OCI-LY7 (cell line): ENCODE data around the gene SPEM2. TPM values are rescaled to one million over a fixed set of nuclear protein-coding genes. Genes with fewer than 3 reads are reported as not detected.

Experiments
- BruUV-seq: library from RNA; stranded (reverse); fragments of 400-500 nt; replicated peaks from 2 replicates; lab custom pipeline; 2021; lab: Mats Ljungman, UMichigan
- CTCF ChIA-PET: fragments of 300-600 bp; sonication (Branson Sonifier 250); formaldehyde crosslinking; loops from one replicate; lab custom pipeline; 2022; ENCODE audit warnings: antibody characterized with exemption; ENCODE audit not compliant: unreplicated experiment; lab: Charles Lee
- POLR2A ChIA-PET: fragments of 300-600 bp; sonication (Branson Sonifier 250); formaldehyde crosslinking; loops from one replicate; lab custom pipeline; 2022; ENCODE audit warnings: antibody characterized with exemption; lab: Charles Lee
- DNase-seq: peaks from one replicate; pipeline ENCODE4 v3.0.0-alpha.2; 2015; ENCODE audit warnings: low spot score
- H2AFZ ChIP-seq: fragments of 200-600 bp; sonication (generic), shearing (Covaris generic); 2 replicates; pipeline ENCODE4 v1.6.1; 2014; ENCODE audit warnings: mild to moderate bottlenecking, antibody characterized with exemption, low read length, moderate library complexity
- H3K27ac ChIP-seq: fragments of 200-600 bp; sonication (generic); 2 replicates; pipeline ENCODE4 v1.5.1; 2014; ENCODE audit warnings: mixed run types, low read depth, mild to moderate bottlenecking, moderate library complexity, low read length, inconsistent platforms; ENCODE audit not compliant: poor library complexity, severe bottlenecking
- H3K36me3 ChIP-seq: fragments of 200-600 bp; sonication (generic); 2 replicates; pipeline ENCODE4 v1.6.1; 2014; ENCODE audit warnings: mild to moderate bottlenecking, antibody characterized with exemption, low read length, moderate library complexity, mixed read lengths; ENCODE audit not compliant: insufficient read depth
- H3K4me1 ChIP-seq: fragments of 200-600 bp; sonication (generic); 2 replicates; pipeline ENCODE4 v1.5.1; 2014; ENCODE audit warnings: mild to moderate bottlenecking, low read length; ENCODE audit not compliant: insufficient read depth, poor library complexity, severe bottlenecking
- H3K4me2 ChIP-seq: fragments of 200-600 bp; sonication (generic); 2 replicates; pipeline ENCODE4 v1.6.1; 2014; ENCODE audit warnings: mild to moderate bottlenecking, low read length
- H3K4me3 ChIP-seq: fragments of 200-600 bp; sonication (generic); 2 replicates; pipeline ENCODE4 v1.5.1; 2014; ENCODE audit warnings: mild to moderate bottlenecking, low read depth, low read length; ENCODE audit not compliant: poor library complexity, severe bottlenecking
- H3K79me2 ChIP-seq: fragments of 200-600 bp; sonication (generic); 2 replicates; pipeline ENCODE4 v1.6.1; 2016; ENCODE audit warnings: low read depth, mild to moderate bottlenecking, low read length, moderate library complexity, mixed read lengths; ENCODE audit not compliant: insufficient read depth
- H3K9me2 ChIP-seq: fragments of 200-600 bp; sonication (generic); 2 replicates; pipeline ENCODE4 v1.6.1; 2016; ENCODE audit warnings: mild to moderate bottlenecking, low read length, mixed read lengths; ENCODE audit not compliant: insufficient read depth
- H3K9me3 ChIP-seq: fragments of 200-600 bp; sonication (generic); 2 replicates; pipeline ENCODE4 v1.6.1; 2014; ENCODE audit warnings: mild to moderate bottlenecking, mixed run types, low read length, mixed read lengths
- H4K20me1 ChIP-seq: fragments of 200-600 bp; sonication (generic); 2 replicates; pipeline ENCODE4 v1.6.1; 2014; ENCODE audit warnings: mild to moderate bottlenecking, antibody characterized with exemption, low read length, moderate library complexity, mixed read lengths; ENCODE audit not compliant: insufficient read depth
- CTCF ChIP-seq: fragments of 200-600 bp; sonication (generic); conservative IDR thresholded peaks from 2 replicates; pipeline ENCODE4 v1.5.1; 2014; ENCODE audit warnings: mild to moderate bottlenecking, antibody characterized with exemption, low read length, moderate library complexity, mixed read lengths
- EZH2phosphoT487 ChIP-seq: fragments of 200-600 bp; sonication (generic); IDR thresholded peaks from 2 replicates; pipeline ENCODE4 v1.6.1; 2018; ENCODE audit warnings: low read depth, borderline replicate concordance, mild to moderate bottlenecking, mixed run types, antibody characterized with exemption, low read length, moderate library complexity, mixed read lengths
- intact Hi-C: fragments of 100-400 bp; cut with micrococcal nuclease; formaldehyde crosslinking; loops from one replicate; pipeline ENCODE4 v1.10.0; 2022; ENCODE audit not compliant: unreplicated experiment
- total RNA-seq, 2 experiments: library from RNA; depleted of rRNA in 1 of 2; stranded (reverse); fragments of >200 nt in 1 of 2; shearing (Covaris generic) in 1 of 2; gene quantifications; 2 replicates each; pipeline ENCODE4 v1.2.3, GENCODE V29; 2014 to 2022

The SPEM2 gene
- total RNA-seq, 2 experiments from 2014 or later: not detected

- H2AFZ ChIP-seq: no peak within 1 kb of the TSS
- H3K4me1 ChIP-seq: peaks cover 11% of the 10 kb centered on the region
- H3K9me3 ChIP-seq: no peaks in the 10 kb centered on the region
- ChIA-PET POLR2A (interaction anchor here (0.6 to 1.0 kb wide), 2 partner anchors 10 to 77 kb away, joined by 3 to 4 read pairs; no protein-coding TSS in a partner anchor), CTCF (no interaction called here)
- H3K4me2 ChIP-seq: peak within 1 kb of the TSS; percentile 24; the same call in 1 of the 2 replicates
- intact Hi-C loops: no loop called here
- H3K36me3 ChIP-seq: no peaks in the 10 kb centered on the region
- no peaks in the 10 kb centered on the region for H3K79me2 ChIP-seq
- no peak for DNase-seq
- H3K4me3 ChIP-seq: no peak within 1 kb of the TSS
- TF ChIP-seq EZH2phosphoT487 (no peak), CTCF (no peak)
- no peaks in the 10 kb centered on the region for H4K20me1 ChIP-seq
- H3K27ac ChIP-seq: no peak within 1 kb of the TSS
- no TSS peak for BruUV-seq
- H3K9me2 ChIP-seq: no peaks in the 10 kb centered on the region
These were observed 19.5 kb downstream of the SPEM2 start, which contains the start of gene CHRNB1 for GRCh38 chr17:7444682-7445618. Gene CHRNB1, plus strand, starts transcription at chr17:7445061. Its CDS starts 67 bp downstream, at chr17:7445128.

GRCh38 chr17:7445619-7445968, 20.2 kb downstream of the SPEM2 start:
- Histone ChIP-seq H3K9me2 (no peaks in the 10 kb centered on the region), H3K27ac (no peak overlapping the region), H3K4me2 (peak overlapping the region; percentile 24; the same call in 1 of the 2 replicates), H3K4me1 (peaks cover 4% of the 10 kb centered on the region), H2AFZ (no peak overlapping the region), H3K79me2 (no peaks in the 10 kb centered on the region), H3K36me3 (no peaks in the 10 kb centered on the region), H3K9me3 (no peaks in the 10 kb centered on the region), H4K20me1 (no peaks in the 10 kb centered on the region), H3K4me3 (no peak overlapping the region)
- TF ChIP-seq CTCF (no peak), EZH2phosphoT487 (no peak)
- POLR2A ChIA-PET: interaction anchor here (0.6 kb wide), 1 partner anchor 78 kb away, joined by 4 read pairs; no protein-coding TSS in a partner anchor
- no peak for DNase-seq
- CTCF ChIA-PET: no interaction called here
- no TSS peak for BruUV-seq
- intact Hi-C loops: no loop called here

GRCh38 chr17:7448461-7448860, 23.0 kb downstream of the SPEM2 start:
- Histone ChIP-seq H3K36me3 (no peaks in the 10 kb centered on the region), H3K4me1 (no peaks in the 10 kb centered on the region), H3K9me2 (no peaks in the 10 kb centered on the region), H3K79me2 (no peaks in the 10 kb centered on the region), H3K4me2 (no peak overlapping the region), H3K27ac (no peak overlapping the region), H4K20me1 (no peaks in the 10 kb centered on the region), H3K9me3 (no peaks in the 10 kb centered on the region), H2AFZ (no peak overlapping the region), H3K4me3 (no peak overlapping the region)
- TF ChIP-seq CTCF (no peak), EZH2phosphoT487 (no peak)
- no peak for DNase-seq
- CTCF ChIA-PET: no interaction called here
- POLR2A ChIA-PET: interaction anchor here (0.5 kb wide), 1 partner anchor 77 kb away, joined by 3 read pairs; no protein-coding TSS in a partner anchor
- intact Hi-C loops: no loop called here
- no TSS peak for BruUV-seq
